K562 (cell line): ENCODE data around the gene HOXB8. TPM values are rescaled to one million over a fixed set of nuclear protein-coding genes. Genes with fewer than 3 reads are reported as not detected.

ENCODE experiments used
- EGR1 ChIP-seq: fragments of 450-650 bp; conservative IDR thresholded peaks from 2 replicates; pipeline ENCODE4 v1.6.1; 2017; ENCODE audit warnings: mild to moderate bottlenecking
- ESRRA ChIP-seq: fragments of 450-650 bp; IDR thresholded peaks from 2 replicates; pipeline ENCODE4 v1.6.1; 2014; ENCODE audit warnings: low read depth, mild to moderate bottlenecking, moderate library complexity, borderline replicate concordance
- PCBP2 ChIP-seq: fragments of 200-400 bp; formaldehyde crosslinking; IDR thresholded peaks from 2 replicates; pipeline ENCODE4 v1.6.1; 2018; ENCODE audit warnings: low read length, low read depth, mild to moderate bottlenecking, moderate library complexity; ENCODE audit not compliant: poor library complexity, severe bottlenecking
- POLR2AphosphoS2 ChIP-seq: IDR thresholded peaks from 2 replicates; pipeline ENCODE4 v1.6.1; 2012; ENCODE audit warnings: low read length, improper control_type of control experiment
- TAF1 ChIP-seq: IDR thresholded peaks from 2 replicates; pipeline ENCODE4 v1.6.1; 2011; ENCODE audit warnings: mild to moderate bottlenecking, low read length, moderate library complexity; ENCODE audit not compliant: insufficient read depth, control insufficient read depth, severe bottlenecking; ENCODE audit errors: extremely low read depth
- polyA plus RNA-seq, 8 experiments: library from polyadenylated mRNA; depleted of rRNA in 4 of 8; stranded (reverse) in 5 of 8; unstranded in 3 of 8; fragments of >200 nt; fragmentation: Nextera tagmentation in 2 of 8; fragmentation: Illumina TruSeq in 1 of 8; extraction: Ambion mirVana in 2 of 8; extraction: Trizol in 1 of 8; gene quantifications; 2 replicates each; pipeline versions ENCODE4 v1.2.1 to v1.2.3, GENCODE V29; 2011 to 2014; ENCODE audit warnings: inconsistent platforms in 1 of 8, missing spikeins in 1 of 8
- total RNA-seq, 7 experiments: library from RNA; depleted of rRNA in 6 of 7; stranded (reverse); fragments of >200 nt in 6 of 7; fragmentation: Illumina TruSeq in 2 of 7; extraction: Trizol in 2 of 7; gene quantifications; 2 replicates each; pipeline versions ENCODE4 v1.2.1 to v1.2.3, GENCODE V29; 2011 to 2021; ENCODE audit warnings: low replicate concordance in 1 of 7
- TF ChIP-seq, protein P1 (sequence below): fragments of 200-800 bp; sonication (Bioruptor generic); IDR thresholded peaks from 2 replicates; pipeline ENCODE4 v1.6.1; 2017; ENCODE audit warnings: missing genetic modification characterization, missing compliant biosample characterization

HOXB8 gene
- total and polyA plus RNA-seq, 9 of the 15 experiments (the other 6 are each of a cell fraction or from before 2014, with no cell fraction given), result 0.52 to 23.8 (median 3.6) TPM

DNA sequence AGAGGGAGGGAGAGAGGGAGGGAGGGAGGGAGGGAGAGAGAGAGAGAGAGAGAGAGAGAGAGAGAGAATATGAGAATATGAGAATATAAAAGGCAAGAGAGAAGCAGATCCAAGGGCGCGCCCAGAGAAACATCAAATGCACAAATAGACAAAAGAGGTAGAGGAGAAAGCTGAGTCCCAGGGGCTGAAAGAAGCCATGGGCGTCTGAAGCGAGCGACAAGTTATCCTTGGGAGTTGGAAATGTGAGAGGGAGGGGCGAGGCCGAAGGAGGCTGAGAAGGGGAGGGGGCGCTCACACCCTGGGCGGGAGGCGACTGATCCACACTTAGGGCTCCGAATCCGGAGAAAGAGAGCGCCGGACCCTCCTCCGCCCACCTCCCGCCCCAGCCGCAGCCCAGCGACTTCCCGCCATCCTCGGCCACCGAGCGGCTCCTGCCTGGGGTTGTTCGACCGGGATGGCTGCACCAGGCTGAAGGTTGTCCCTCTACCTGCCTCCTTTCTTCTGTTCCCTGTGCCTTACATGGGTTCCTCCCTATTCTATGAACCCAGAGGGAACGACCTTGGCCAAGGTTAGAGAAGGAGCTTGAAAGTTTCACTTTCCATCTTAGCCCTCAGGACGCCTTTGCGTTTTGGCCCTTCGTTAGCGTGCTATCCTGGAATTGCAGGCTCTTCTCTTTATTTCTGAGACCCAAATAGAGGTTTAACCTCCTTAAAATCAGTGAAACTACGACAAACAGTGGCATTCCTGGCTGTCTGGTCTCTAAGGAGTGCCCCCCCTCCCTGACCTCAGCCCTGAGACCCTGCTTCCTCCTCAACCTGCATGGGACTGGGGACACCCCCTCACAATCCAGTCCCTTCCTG, 32.2 kb upstream of the HOXB8 start (continued):
- TF ChIP-seq PCBP2, result no peak
- TF ChIP-seq POLR2AphosphoS2, result no peak
- peak; percentile 94 for TF ChIP-seq ESRRA
- peak; percentile 11 for TF ChIP-seq TAF1
- TF ChIP-seq EGR1, result 0 out of 2 replicates have a peak, but pooled peaks have one; percentile 22
- TF ChIP-seq, protein P1, sequence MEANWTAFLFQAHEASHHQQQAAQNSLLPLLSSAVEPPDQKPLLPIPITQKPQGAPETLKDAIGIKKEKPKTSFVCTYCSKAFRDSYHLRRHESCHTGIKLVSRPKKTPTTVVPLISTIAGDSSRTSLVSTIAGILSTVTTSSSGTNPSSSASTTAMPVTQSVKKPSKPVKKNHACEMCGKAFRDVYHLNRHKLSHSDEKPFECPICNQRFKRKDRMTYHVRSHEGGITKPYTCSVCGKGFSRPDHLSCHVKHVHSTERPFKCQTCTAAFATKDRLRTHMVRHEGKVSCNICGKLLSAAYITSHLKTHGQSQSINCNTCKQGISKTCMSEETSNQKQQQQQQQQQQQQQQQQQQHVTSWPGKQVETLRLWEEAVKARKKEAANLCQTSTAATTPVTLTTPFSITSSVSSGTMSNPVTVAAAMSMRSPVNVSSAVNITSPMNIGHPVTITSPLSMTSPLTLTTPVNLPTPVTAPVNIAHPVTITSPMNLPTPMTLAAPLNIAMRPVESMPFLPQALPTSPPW, result peak; percentile 38
